ENCODE data around the gene CYP4F2. TPM values are rescaled to one million over a fixed set of nuclear protein-coding genes. Genes with fewer than 3 reads are reported as not detected.
"Not testable (repeated sequence)": the region's sequence is repeated elsewhere in the genome, so short reads cannot be mapped to it uniquely, and the experiment has no call there.

Gene CYP4F2
- total RNA-seq, 1 donor from 2014 or later, result not detected

DNA sequence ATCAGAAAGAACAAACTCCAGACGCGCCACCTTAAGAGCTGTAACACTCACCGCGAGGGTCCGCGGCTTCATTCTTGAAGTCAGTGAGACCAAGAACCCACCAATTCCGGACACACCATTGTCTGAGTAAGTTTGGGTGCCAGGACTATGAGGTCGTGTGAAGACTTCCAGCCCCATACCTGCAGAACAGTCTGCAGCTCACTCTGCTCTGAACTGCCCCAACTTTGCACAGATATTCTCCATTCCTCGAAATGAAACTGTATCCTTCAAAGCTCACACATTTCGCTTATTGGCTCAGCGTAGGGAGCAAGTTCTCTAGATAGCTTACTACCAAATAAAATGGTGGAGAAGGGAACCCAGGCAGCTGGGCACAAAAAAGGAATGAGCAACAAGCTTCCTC, 2.6 kb upstream of the CYP4F2 start:
- no peak for DNase-seq (ENCODE audit: extremely low spot score, unreplicated experiment)
- TF ChIP-seq, protein P1, sequence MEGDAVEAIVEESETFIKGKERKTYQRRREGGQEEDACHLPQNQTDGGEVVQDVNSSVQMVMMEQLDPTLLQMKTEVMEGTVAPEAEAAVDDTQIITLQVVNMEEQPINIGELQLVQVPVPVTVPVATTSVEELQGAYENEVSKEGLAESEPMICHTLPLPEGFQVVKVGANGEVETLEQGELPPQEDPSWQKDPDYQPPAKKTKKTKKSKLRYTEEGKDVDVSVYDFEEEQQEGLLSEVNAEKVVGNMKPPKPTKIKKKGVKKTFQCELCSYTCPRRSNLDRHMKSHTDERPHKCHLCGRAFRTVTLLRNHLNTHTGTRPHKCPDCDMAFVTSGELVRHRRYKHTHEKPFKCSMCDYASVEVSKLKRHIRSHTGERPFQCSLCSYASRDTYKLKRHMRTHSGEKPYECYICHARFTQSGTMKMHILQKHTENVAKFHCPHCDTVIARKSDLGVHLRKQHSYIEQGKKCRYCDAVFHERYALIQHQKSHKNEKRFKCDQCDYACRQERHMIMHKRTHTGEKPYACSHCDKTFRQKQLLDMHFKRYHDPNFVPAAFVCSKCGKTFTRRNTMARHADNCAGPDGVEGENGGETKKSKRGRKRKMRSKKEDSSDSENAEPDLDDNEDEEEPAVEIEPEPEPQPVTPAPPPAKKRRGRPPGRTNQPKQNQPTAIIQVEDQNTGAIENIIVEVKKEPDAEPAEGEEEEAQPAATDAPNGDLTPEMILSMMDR (IDR thresholded peaks at IDR 0.05), result no peak
- no peaks in the 10 kb centered on the region for H3K36me3 Mint-ChIP-seq (ENCODE audit: unreplicated experiment)
- H3K27ac Mint-ChIP-seq (ENCODE audit: unreplicated experiment), result no peak overlapping the region
- H3K4me3 Mint-ChIP-seq (ENCODE audit: unreplicated experiment), result no peak overlapping the region
- H3K9me3 Mint-ChIP-seq (ENCODE audit: unreplicated experiment), result peaks cover 38% of the 10 kb centered on the region
- H3K4me1 Mint-ChIP-seq (ENCODE audit: unreplicated experiment), result no peaks in the 10 kb centered on the region
- H3K27me3 Mint-ChIP-seq (ENCODE audit: unreplicated experiment), result no peaks in the 10 kb centered on the region

DNA sequence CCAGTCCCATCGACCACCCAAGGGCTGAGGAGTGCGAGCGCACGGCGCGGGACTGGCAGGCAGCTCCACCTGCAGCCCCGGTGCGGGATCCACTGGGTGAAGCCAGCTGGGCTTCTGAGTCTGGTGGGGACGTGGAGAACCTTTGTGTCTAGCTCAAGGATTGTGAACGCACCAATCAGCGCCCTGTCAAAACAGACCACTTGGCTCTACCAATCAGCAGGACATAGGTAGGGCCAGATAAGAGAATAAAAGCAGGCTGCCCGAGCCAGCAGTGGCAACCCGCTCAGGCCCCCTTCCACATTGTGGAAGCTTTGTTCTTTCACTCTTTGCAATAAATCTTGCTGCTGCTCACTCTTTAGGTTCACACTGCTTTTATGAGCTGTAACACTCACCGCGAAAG, 2.2 kb upstream of the CYP4F2 start:
- not testable (repeated sequence) for H3K27me3 Mint-ChIP-seq (ENCODE audit: unreplicated experiment); H3K4me1 Mint-ChIP-seq (ENCODE audit: unreplicated experiment); DNase-seq (ENCODE audit: extremely low spot score, unreplicated experiment); H3K27ac Mint-ChIP-seq (ENCODE audit: unreplicated experiment); H3K4me3 Mint-ChIP-seq (ENCODE audit: unreplicated experiment); H3K36me3 Mint-ChIP-seq (ENCODE audit: unreplicated experiment)
- peaks cover 39% of the 10 kb centered on the region for H3K9me3 Mint-ChIP-seq (ENCODE audit: unreplicated experiment)

- not testable (repeated sequence) for H3K4me3 Mint-ChIP-seq (ENCODE audit: unreplicated experiment); H3K4me1 Mint-ChIP-seq (ENCODE audit: unreplicated experiment); H3K27ac Mint-ChIP-seq (ENCODE audit: unreplicated experiment); H3K27me3 Mint-ChIP-seq (ENCODE audit: unreplicated experiment); DNase-seq (ENCODE audit: extremely low spot score, unreplicated experiment); H3K36me3 Mint-ChIP-seq (ENCODE audit: unreplicated experiment)
- peaks cover 35% of the 10 kb centered on the region for H3K9me3 Mint-ChIP-seq (ENCODE audit: unreplicated experiment)
These were observed 1.7 kb upstream of the CYP4F2 start for GRCh38 chr19:15899561-15899960.

- Mint-ChIP-seq H3K27ac (ENCODE audit: unreplicated experiment) (no peak overlapping the region), H3K4me3 (ENCODE audit: unreplicated experiment) (no peak overlapping the region), H3K4me1 (ENCODE audit: unreplicated experiment) (no peaks in the 10 kb centered on the region), H3K27me3 (ENCODE audit: unreplicated experiment) (no peaks in the 10 kb centered on the region), H3K9me3 (ENCODE audit: unreplicated experiment) (peaks cover 18% of the 10 kb centered on the region), H3K36me3 (ENCODE audit: unreplicated experiment) (no peaks in the 10 kb centered on the region)
- DNase-seq (ENCODE audit: extremely low spot score, unreplicated experiment), result no peak
- TF ChIP-seq, protein P1 (IDR thresholded peaks at IDR 0.05), result no peak
These were observed 692 bp downstream of the CYP4F2 start for GRCh38 chr19:15897026-15897737.

- Mint-ChIP-seq H3K36me3 (ENCODE audit: unreplicated experiment) (no peaks in the 10 kb centered on the region), H3K9me3 (ENCODE audit: unreplicated experiment) (peaks cover 18% of the 10 kb centered on the region), H3K27me3 (ENCODE audit: unreplicated experiment) (no peaks in the 10 kb centered on the region), H3K4me1 (ENCODE audit: unreplicated experiment) (no peaks in the 10 kb centered on the region), H3K4me3 (ENCODE audit: unreplicated experiment) (no peak overlapping the region), H3K27ac (ENCODE audit: unreplicated experiment) (no peak overlapping the region)
- DNase-seq (ENCODE audit: extremely low spot score, unreplicated experiment), result no peak
- TF ChIP-seq, protein P1 (IDR thresholded peaks at IDR 0.05), result no peak
These were observed 1.9 kb downstream of the CYP4F2 start for GRCh38 chr19:15895876-15896430.

GRCh38 chr19:15894359-15894758, 3.5 kb downstream of the CYP4F2 start:
- no peak for DNase-seq (ENCODE audit: extremely low spot score, unreplicated experiment)
- no peaks in the 10 kb centered on the region for H3K27me3 Mint-ChIP-seq (ENCODE audit: unreplicated experiment)
- H3K4me1 Mint-ChIP-seq (ENCODE audit: unreplicated experiment), result no peaks in the 10 kb centered on the region
- no peaks in the 10 kb centered on the region for H3K36me3 Mint-ChIP-seq (ENCODE audit: unreplicated experiment)
- H3K4me3 Mint-ChIP-seq (ENCODE audit: unreplicated experiment), result no peak overlapping the region
- H3K9me3 Mint-ChIP-seq (ENCODE audit: unreplicated experiment), result peaks cover 18% of the 10 kb centered on the region
- no peak overlapping the region for H3K27ac Mint-ChIP-seq (ENCODE audit: unreplicated experiment)
- TF ChIP-seq, protein P1 (IDR thresholded peaks at IDR 0.05), result no peak

Measured in osteocyte (in vitro differentiated cells).